NOMO-1 treated with DMSO at 0.1 percent for 48 hours (cell line): Measurements from ENCODE around the gene TEAD2.

Source experiments
- DNase-seq: peaks from one replicate; lab custom pipeline; 2025; ENCODE audit not compliant: unreplicated experiment; lab: John Stamatoyannopoulos, UW

The TEAD2 gene

DNA sequence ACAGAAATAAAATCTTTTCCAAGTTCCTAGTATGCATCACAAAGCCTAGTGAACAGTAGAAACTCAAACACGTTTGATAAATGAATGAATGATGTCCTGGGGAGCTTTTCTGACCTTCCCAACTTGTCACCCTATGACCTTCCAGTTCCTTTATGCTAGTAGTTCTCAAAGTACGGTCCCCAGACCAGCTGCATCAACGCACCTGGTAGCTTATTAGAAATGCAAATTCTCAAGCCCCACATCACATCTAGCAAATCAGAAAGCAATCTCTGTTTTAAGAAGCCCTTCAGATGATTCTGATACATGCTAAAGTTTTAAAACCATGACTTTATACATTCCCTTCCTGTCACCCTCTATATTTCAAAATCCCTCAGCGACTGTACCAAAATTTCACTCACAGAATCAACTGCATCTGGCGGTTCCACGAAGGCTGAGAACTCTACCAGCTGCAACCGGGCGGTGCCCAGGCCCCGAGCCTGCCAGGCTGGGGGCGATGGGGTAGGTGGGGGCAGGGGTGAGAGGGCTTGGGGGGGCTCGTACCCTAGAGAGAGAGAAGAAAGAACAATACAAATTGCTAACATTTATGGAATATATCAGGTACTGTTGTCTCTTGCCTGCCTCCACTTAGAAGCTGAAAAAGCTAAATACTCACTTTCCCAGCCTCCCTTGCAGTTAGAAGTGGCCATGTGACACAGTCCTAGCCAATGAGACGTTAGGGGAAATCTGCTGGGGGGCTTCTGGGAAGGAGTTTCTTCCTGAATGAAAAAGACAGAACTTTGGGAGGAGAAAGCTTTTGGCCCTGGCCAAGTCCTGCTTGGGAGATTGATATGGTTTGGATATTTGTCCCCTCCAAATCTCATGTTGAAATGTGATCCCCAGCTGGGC, 13.7 kb downstream of the TEAD2 start:
- DNase-seq = no peak

DNA sequence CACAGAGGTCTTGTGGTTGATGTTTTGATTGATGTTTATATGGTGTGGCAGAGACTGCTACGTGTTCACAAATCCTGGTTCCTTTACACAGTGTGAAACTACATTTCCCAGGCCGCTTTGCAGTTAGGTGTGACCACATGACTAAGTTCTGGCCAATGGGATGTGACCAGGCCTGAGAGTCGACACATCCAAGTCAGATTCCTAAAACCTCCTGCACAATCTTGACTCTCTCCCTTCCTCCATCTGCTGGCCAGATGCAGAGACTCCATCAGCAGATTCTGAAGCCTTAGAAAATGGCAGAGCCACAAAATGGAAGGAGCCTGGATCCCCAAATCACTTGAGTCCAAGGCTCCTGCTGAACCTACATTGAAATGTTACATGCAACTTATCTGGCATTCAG, 14.4 kb downstream of the TEAD2 start:
- DNase-seq = no peak

DNA sequence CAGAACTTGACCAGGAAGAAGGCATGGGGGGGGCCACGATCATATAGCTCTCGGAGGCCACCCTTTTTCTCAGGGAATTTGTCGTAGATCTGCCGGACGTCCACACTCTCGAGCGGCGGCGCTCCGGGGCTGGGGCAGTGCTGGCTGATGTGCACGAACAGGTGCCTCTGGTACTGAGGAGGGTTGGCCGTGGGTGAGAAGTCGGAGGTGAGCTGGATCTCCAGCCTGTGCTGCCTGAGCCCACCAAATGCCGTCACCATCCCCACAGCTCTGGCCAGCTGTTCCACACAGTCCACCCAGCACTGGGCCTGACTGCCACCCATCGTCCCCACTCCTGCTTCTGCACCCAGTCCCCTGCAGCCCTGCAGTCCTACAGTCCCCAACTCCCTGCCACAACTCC, 15.0 kb downstream of the TEAD2 start:
- no peak for DNase-seq

DNA sequence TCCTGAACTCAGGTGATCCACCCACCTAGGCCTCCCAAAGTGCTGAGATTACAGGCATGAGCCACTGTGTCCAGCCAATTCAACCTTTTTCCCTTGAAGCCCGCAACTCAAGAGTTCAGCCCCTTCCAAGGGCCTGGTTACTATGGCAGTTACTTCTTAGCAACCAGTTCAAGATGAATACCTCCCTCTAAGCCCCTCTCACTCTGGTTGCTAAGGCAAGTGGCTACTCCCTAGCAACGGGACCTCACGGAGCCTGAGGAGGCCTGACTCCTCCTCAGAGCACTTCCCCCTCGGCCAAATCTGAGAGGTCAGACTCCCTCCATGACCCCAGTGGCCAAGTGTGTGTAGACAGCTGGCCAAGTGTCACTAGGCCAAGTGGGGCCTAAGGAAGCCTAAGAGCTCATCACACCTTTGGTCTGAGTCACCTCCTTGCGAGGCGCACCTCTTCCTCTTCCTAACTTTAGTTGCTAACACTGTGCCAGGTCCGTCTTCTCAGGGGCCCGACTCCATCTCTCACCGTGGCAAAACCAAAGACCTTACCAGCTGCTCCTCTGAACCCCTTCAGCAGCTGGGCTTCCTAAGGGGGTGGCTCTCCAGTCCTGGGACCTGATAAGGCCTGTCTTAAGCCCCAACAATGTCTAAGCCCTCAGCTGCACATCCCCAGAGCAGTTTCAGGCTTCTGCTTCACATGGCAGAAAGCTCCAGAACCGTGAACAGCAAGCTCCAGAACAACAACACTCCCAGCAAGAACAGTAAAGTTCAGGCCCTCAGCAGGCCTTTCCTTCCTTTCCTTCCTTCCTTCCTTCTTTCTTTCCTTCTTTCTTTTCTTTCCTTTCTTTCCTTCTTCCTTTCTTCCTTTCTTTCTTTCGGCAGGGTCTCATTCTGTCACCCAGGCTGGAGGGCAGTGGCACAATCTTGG, 17.5 kb downstream of the TEAD2 start:
- no peak for DNase-seq

DNA sequence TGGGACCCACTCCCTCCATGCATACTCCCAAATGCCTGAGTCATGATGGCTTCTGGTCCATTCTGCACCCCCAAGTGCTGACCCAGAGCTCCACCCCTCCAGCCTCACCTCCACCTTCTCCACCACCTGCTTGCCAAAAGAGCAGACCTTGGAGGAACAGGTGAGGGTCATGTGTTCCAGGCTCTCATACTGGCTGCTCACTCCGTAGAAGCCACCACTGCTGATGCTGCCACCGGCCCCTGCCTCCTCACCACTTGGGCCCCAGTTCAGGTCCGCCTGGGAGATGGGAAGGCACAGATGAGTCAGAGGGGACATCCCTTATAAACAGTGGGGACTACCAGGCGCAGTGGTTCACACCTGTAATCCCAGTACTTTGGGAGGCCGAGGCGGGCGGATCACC, 19.1 kb downstream of the TEAD2 start:
- DNase-seq = no peak

DNA sequence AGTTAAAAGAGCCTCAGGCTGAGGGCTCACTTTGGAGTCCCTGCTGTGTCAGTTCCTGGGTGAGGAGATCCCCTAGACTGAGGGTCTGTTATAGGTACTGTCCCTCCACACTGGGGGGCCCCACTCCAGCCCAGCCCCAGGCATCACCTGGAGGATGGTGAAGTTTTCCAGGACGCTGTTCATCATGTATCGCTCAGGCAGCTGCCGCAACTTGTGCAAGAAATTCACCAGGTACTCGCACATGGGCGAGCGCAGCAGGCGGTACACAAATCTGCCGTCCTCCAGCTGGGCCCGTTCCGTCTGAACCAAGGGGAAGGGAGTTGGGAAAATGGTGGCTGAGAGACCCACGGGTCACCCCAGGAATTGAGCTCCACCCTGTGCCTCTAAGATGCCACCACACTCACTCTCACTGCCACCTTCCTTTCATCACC, 19.9 kb downstream of the TEAD2 start:
- no peak for DNase-seq

DNA sequence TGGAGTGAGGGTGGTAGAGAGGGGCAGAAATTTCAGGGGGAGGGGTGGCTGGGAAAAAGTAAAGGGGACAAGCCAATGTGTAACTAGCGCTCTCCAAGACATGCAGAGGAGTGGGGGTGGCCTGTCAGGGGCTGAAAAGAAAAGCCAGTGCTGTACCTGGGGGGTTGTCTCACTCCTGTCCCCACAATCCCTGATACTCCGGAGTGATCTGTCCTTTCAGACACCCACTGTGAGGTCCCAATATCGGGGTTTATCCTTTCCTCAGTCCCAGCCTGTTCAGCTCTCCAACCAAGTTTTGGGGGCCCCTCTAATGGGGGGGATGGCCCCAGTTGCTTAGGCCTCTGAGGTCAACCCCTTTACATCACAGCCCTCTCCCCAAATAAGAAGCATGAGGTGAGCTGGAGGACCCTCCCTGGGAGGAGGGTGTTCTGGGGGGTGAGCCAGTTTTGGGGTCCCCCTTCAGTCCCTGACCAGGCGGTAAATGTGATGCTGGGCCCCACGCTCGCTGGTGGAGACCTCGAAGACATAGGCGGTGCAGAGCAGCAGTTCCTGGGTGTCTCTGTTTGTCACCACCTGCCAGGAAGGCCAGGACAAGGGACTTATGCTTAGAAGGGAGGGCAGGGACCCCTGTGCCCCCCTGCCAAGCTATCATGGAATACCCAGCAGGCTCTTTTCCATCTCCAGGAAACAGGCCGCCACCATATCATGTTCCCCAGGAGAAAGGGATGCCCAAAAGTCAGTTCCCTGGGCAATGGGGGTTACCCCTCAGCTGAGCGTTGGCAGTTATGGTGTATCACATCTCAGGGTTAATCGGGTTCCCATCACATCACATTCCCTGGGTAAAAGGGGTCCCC, 21.1 kb downstream of the TEAD2 start:
- no peak for DNase-seq

DNA sequence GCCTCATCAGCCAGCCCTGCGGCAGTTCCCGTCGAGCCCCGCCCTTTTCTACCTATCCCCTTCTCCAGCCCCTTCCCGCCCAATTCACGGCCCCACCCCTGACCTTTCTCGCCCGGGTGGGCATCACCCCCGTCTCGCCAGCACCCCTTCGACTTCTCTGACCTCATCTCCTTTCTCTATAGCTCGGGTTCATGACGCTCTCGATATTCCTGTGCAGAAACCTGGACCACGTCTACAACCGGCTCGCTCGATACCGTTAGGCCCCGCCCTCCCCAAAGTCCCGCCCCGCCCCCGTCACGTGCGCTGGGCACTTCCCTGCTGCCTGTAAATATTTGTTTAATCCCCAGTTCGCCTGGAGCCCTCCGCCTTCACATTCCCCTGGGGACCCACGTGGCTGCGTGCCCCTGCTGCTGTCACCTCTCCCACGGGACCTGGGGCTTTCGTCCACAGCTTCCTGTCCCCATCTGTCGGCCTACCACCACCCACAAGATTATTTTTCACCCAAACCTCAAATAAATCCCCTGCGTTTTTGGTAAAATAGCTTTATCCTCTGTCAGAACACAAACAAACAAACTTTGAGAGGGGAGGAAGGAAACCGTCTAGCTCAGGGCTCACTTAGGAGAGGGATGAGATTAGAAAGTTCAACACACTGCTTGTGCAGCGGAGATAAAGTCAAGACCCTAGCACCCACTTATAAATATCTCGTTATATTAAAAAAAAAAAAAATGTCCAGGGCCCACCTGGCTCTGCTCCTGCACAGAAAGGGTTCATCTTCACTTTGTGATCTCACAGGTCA, 21.9 kb downstream of the TEAD2 start:
- DNase-seq = no peak

DNA sequence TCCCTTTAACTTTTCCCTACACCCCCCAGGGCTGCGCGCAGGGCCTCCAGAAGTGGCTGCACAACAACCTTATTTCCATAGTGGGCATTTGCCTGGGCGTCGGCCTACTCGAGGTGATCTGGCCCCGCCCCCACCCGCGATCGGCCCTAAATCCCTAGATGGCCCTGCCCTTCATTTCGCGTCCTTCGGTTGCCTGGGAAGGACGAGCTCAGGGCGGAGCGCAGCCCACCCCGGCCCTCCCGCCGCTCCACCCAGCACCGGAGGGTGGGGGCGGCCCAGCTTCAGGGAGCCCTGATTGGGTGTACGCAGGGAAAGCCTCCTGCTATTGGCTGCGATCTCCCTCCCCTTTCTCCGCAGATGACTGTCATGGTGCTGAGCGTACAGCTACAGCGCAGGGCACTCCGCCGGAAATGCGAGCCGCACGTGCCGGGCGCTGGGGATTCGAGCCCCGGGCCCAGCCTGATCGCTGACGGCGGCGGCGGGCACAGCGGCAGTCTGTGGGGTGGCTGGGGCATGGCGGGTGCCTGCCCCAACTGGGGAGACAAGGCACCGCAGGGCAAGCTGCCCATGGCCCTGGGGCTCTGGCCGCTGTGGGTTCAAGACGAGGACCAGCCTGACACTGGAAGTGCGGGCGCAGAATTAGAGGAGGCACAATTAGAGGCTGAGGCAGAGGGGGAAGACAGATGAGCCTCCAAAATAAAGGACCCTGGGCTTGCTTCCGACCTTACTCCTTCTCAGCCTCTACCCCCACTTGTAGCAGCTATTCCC, 22.7 kb downstream of the TEAD2 start:
- DNase-seq = no peak

DNA sequence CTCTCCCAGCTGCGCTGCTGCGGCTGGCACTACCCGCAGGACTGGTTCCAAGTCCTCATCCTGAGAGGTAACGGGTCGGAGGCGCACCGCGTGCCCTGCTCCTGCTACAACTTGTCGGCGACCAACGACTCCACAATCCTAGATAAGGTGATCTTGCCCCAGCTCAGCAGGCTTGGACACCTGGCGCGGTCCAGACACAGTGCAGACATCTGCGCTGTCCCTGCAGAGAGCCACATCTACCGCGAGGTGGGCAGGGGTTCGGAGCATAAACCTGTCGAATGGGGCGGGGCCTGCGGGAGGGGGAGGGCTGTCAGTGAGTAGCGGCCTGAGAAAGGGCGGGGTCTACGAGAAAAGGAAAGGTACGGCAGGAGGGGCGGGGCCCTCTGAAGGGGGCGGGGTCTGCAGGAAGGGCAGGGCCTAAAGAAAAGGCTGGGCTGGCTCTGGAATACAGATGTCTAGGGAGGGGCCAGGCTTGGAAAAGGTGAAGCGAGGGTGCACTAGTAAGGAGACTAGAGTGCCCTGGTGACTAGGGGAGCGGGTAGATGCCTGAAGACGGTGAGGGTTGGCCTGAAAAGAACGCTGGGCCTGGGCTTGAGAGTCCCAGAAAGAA, 23.4 kb downstream of the TEAD2 start:
- no peak for DNase-seq

DNA sequence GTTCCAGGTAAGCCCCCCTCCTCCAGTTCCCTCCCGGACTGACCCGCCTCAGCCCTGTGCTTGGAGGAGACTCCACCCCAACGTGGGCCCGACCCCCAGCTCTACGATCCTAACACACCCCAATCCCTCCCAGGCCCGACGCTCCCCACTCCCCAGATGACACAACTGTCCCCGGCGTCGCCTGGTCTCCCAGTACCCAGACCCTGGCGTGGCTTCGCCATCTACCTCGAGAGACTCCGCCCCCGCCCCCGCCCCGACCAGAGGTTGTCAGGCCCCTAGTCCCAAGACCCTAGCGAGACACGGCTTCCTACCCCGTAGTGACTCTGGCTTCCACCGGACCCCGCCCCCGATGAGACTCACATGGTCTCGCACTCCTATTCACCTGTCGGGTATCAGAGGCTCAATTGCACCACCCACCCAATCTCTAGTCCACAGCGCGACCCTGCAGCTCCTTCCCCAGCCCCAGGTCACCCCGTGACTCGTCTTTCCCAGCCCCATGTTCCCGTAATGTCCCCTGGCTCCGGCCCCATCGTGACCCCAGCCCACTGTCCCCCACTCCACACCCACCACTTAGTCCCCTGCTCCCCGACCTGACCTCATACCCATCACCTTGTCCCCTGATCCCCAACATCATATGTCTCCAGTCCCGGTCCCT, 24.1 kb downstream of the TEAD2 start:
- DNase-seq = no peak

DNA sequence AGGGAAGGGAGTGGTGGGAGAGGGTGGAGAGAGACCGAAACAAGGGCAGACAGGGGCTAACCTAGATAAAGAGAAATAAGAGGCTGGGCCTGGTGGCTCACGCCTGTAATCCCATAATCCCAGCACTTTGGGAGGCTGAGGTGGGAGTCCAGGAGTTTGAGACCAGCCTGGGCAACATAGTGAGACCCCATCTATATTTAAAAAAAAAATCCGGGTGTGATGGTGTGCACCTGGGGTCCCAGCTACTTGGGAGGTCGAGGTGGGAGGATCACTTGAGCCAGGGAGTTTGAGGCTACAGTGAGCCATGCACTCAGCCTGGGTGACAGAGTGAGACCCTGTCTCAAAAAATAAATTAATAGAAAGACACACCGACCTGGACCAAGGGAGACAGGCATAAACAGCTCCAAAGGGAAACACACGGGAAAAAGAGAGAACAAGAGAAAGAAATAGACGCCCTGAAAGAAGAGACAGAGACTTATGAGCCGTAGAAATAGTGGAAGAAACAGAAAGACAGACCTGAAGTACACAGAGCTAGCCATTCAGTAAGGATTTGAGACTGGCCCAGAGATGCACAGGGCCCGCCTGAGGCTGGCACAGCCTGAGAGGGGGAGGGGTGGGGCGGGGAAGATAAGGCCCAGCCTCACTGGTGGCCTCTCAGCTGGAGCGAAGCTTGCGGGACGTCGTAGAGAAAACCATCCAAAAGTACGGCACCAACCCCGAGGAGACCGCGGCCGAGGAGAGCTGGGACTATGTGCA, 24.8 kb downstream of the TEAD2 start:
- no peak for DNase-seq

DNA sequence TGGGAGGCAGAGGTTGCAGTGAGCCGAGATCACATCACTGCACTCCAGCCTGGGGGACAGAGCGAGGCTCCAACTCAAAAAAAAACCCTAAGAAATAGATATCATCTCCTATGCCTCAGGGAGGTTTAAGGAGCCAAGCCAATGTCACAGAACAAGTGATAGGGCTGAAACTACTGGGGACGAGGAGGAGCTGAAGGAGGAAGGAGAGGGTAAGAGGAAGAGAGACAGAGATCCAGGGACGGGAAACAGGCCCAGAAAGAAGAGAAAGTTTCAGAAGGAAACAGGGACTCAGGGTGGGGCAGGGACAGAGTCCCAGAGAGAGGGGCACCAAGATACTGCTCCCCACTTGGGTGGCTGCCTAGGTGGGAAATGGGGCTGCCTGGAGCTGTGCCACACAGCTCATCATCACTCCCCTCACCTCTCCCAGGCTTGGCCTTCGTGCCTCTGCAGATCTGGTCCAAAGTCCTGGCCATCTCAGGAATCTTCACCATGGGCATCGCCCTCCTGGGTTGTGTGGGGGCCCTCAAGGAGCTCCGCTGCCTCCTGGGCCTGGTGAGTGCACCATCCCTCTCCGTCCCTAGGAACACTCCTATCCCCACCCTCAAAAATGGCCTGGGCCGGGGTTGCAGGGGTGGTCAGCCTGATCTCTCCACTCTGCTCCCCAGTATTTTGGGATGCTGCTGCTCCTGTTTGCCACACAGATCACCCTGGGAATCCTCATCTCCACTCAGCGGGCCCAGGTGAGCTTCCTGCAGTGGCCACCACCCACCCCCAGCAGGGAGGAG, 25.5 kb downstream of the TEAD2 start:
- no peak for DNase-seq

DNA sequence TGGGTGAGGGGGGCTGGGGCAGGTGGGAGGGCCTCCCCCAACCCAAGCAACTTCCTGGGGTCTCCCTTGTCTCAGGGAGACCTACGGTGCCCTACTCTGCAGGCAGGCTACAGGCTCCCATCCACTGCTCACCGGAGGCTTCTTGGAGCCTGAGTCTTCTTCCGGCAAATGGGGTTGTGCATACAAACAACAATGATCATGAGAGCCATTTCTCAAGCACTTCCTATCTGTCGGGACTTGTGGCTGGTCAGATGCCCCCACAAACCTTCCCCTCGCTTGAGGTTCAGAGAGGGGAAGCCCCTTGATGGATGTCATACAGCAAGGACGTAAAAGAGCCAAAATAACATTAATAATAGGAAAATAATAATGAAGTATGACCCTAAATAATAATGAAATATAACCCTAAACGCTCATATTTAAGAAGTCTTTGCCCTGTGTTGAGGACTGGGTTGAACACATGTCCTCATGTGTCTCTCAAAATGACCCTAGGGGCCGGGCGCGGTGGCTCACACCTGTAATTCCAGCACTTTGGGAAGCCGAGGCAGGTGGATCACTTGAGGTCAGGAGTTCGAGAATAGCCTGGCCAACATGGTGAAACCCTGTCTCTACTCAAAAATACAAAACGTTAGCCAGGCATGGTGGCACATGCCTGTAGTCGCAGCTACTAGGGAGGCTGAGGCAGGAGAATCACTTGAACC, 26.3 kb downstream of the TEAD2 start:
- peak; percentile 14 for DNase-seq

DNA sequence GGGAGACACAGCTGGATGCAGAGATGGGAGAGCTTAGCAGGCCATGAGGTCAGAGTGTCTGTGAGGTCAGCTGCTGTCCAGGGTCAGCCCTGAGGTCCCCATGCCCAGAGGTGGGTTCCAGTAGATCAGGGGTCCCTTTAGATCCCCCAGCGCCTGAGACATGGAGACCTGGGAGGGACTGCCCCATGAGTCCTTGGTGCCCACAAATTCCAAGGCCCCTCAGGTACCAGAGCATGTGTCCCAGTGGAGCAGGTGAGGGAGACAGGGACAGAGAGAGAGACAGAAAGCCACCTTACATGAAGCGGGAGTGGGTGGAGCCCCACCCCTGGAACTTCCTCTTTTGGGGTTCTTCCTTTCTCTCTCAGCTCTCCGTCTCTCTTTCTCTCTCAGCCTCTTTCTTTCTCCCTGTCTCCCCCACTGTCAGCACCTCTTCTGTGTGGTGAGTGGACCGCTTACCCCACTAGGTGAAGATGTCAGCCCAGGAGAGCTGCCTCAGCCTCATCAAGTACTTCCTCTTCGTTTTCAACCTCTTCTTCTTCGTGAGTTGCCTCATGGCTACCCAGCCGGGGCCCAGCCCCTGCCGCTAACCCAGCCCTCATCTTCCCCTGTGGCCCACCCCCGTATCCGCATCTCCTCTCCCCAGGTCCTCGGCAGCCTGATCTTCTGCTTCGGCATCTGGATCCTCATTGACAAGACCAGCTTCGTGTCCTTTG, 27.0 kb downstream of the TEAD2 start, which contains the start of gene CD37:
Gene CD37 (plus strand): TSS at position 336 of the 713 bp plus-strand sequence. CDS start 135 bp downstream, at position 471.
- peak; percentile 69 for DNase-seq
